Loucy (cell line): ENCODE results near the gene CENPB.

Experiments used
- H2AFZ ChIP-seq: fragments of 200-600 bp; sonication (generic); 2 replicates; pipeline ENCODE4 v1.6.0; 2016; ENCODE audit warnings: antibody characterized with exemption, mild to moderate bottlenecking, low read length, moderate library complexity
- H3F3A ChIP-seq: fragments of 200-600 bp; 2 replicates; pipeline ENCODE4 v1.6.0; 2016; ENCODE audit warnings: antibody characterized with exemption, low read depth, mild to moderate bottlenecking
- H3K27me3 ChIP-seq: fragments of 200-600 bp; sonication (generic); 2 replicates; pipeline ENCODE4 v1.6.1; 2014; ENCODE audit warnings: low read length, mild to moderate bottlenecking; ENCODE audit not compliant: insufficient read depth, poor library complexity, severe bottlenecking
- H3K36me3 ChIP-seq: fragments of 200-600 bp; sonication (generic); 2 replicates; pipeline ENCODE4 v1.6.1; 2016; ENCODE audit warnings: low read length; ENCODE audit not compliant: insufficient read depth
- H3K4me1 ChIP-seq: fragments of 200-600 bp; sonication (generic); 2 replicates; pipeline ENCODE4 v1.5.1; 2014; ENCODE audit warnings: low read length, mild to moderate bottlenecking; ENCODE audit not compliant: insufficient read depth, poor library complexity, severe bottlenecking
- H3K4me2 ChIP-seq: fragments of 200-600 bp; sonication (generic); 2 replicates; pipeline ENCODE4 v1.6.0; 2014; ENCODE audit warnings: antibody characterized with exemption, low read length, low read depth, mild to moderate bottlenecking; ENCODE audit not compliant: poor library complexity, severe bottlenecking
- H3K4me3 ChIP-seq: fragments of 200-600 bp; sonication (generic); 2 replicates; pipeline ENCODE4 v1.5.1; 2014; ENCODE audit warnings: low read length, mild to moderate bottlenecking, mixed read lengths; ENCODE audit not compliant: poor library complexity, severe bottlenecking
- H3K79me2 ChIP-seq: fragments of 200-600 bp; sonication (generic); 2 replicates; pipeline ENCODE4 v1.6.1; 2014; ENCODE audit warnings: low read length; ENCODE audit not compliant: insufficient read depth
- H3K9ac ChIP-seq: fragments of 200-600 bp; sonication (generic); 2 replicates; pipeline ENCODE4 v1.6.0; 2014; ENCODE audit warnings: mild to moderate bottlenecking, low read depth, low read length, moderate library complexity; ENCODE audit not compliant: poor library complexity, severe bottlenecking
- H3K9me2 ChIP-seq: fragments of 200-600 bp; sonication (generic); replicated peaks from 2 replicates; pipeline ENCODE4 v1.6.1; 2016; ENCODE audit warnings: low read depth, low read length, mixed read lengths
- H3K9me3 ChIP-seq: fragments of 200-600 bp; sonication (generic); 2 replicates; pipeline ENCODE4 v1.6.1; 2014; ENCODE audit warnings: mild to moderate bottlenecking, antibody characterized with exemption, low read length, low read depth; ENCODE audit not compliant: insufficient read depth
- H4K20me1 ChIP-seq: fragments of 200-600 bp; sonication (generic); 2 replicates; pipeline ENCODE4 v1.6.0; 2014; ENCODE audit warnings: antibody characterized with exemption, low read length, mild to moderate bottlenecking; ENCODE audit not compliant: insufficient read depth, poor library complexity, severe bottlenecking
- CTCF ChIP-seq: fragments of 200-600 bp; sonication (generic); conservative IDR thresholded peaks from 2 replicates; pipeline ENCODE4 v1.5.1; 2014; ENCODE audit warnings: mild to moderate bottlenecking, antibody characterized with exemption, low read length
- EZH2phosphoT487 ChIP-seq: fragments of 200-600 bp; IDR thresholded peaks from 2 replicates; pipeline ENCODE4 v1.6.1; 2018; ENCODE audit warnings: antibody characterized with exemption, mild to moderate bottlenecking, moderate library complexity, borderline replicate concordance

The CENPB gene

GRCh38 chr20:3797592-3798372 is 11.2 kb upstream of the CENPB start:
- peaks cover 45% of the 10 kb centered on the region for H3K4me1 ChIP-seq
- peaks cover 59% of the 10 kb centered on the region for H3K79me2 ChIP-seq
- no peaks in the 10 kb centered on the region for H3K9me2 ChIP-seq
- peaks cover 31% of the 10 kb centered on the region for H4K20me1 ChIP-seq
- H3K4me3 ChIP-seq = peak overlapping the region; percentile 98
- H2AFZ ChIP-seq = no peak overlapping the region
- H3F3A ChIP-seq = no peaks in the 10 kb centered on the region
- no peaks in the 10 kb centered on the region for H3K27me3 ChIP-seq
- peak overlapping the region; percentile 91 for H3K9ac ChIP-seq
- no peaks in the 10 kb centered on the region for H3K9me3 ChIP-seq
- TF ChIP-seq CTCF = no peak
- no peak for TF ChIP-seq EZH2phosphoT487
- H3K36me3 ChIP-seq = peaks cover 28% of the 10 kb centered on the region; the same call in 1 of the 2 replicates
- H3K4me2 ChIP-seq = peak overlapping the region; percentile 88

GRCh38 chr20:3797226-3797545 is 10.6 kb upstream of the CENPB start:
- Histone ChIP-seq H3K4me2 (peak overlapping the region; percentile 88), H2AFZ (no peak overlapping the region), H3K9me2 (no peaks in the 10 kb centered on the region), H3K9me3 (no peaks in the 10 kb centered on the region), H3K27me3 (no peaks in the 10 kb centered on the region), H3K4me3 (peak overlapping the region; percentile 98), H3K4me1 (peaks cover 45% of the 10 kb centered on the region), H3K9ac (peak overlapping the region; percentile 91), H3K36me3 (peaks cover 22% of the 10 kb centered on the region; the same call in 1 of the 2 replicates), H4K20me1 (peaks cover 31% of the 10 kb centered on the region), H3K79me2 (peaks cover 59% of the 10 kb centered on the region), H3F3A (no peaks in the 10 kb centered on the region)
- TF ChIP-seq CTCF = no peak
- no peak for TF ChIP-seq EZH2phosphoT487

GRCh38 chr20:3796477-3797225 is 10.1 kb upstream of the CENPB start:
- peaks cover 17% of the 10 kb centered on the region; the same call in 1 of the 2 replicates for H3K36me3 ChIP-seq
- H3K9me3 ChIP-seq = no peaks in the 10 kb centered on the region
- H3K4me2 ChIP-seq = peak overlapping the region; percentile 88
- H2AFZ ChIP-seq = no peak overlapping the region
- no peaks in the 10 kb centered on the region for H3K27me3 ChIP-seq
- TF ChIP-seq CTCF = no peak
- TF ChIP-seq EZH2phosphoT487 = no peak
- H3K9me2 ChIP-seq = no peaks in the 10 kb centered on the region
- H3K4me1 ChIP-seq = peaks cover 45% of the 10 kb centered on the region
- peak overlapping the region; percentile 91 for H3K9ac ChIP-seq
- H4K20me1 ChIP-seq = peaks cover 31% of the 10 kb centered on the region
- H3K4me3 ChIP-seq = peak overlapping the region; percentile 98
- no peaks in the 10 kb centered on the region for H3F3A ChIP-seq
- H3K79me2 ChIP-seq = peaks cover 59% of the 10 kb centered on the region
